EL (cell line): Measurements from ENCODE around the gene WASHC4.

ENCODE experiments used
- DNase-seq: peaks from one replicate; pipeline ENCODE4 v3.0.0-alpha.2; 2016

The WASHC4 gene

DNA sequence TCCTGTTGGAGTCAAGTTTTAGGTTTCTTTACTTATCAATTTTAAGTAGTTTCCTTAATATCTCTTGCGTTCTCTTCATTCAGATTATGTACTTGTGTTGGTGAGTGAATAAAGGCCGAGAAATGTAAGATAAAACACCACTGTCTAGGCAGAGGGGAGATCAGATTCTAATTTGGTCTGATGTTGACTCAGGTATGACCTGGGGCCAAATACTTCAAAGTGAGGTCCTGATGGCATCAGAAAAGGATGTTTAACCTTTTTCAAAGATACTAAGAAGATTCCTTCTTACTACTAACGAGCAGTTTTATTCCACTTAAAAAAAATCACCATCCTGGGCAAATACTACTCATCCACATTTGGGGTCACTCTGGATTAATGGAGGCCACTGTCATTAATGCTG is 101.6 kb downstream of the WASHC4 start:
- DNase-seq: no peak

DNA sequence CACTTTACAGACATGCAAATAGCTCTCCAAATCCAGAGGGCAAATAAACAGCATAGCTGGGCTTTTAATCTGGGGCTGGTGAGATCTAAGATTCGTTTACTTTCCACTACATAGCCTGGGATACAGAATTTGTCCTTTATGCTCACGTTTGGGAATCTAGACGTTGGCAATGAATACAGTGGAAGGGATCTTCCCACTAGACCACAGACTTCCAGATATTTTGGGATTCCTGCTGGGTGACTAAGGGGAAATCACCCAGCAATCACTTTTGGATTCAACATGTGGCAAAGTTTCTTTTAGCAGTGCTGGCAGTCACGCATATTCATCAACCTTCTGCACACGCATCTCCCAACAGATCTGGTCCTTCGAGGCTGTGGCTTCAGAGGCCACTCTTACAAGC is 104.9 kb downstream of the WASHC4 start:
- DNase-seq: peak; percentile 93

DNA sequence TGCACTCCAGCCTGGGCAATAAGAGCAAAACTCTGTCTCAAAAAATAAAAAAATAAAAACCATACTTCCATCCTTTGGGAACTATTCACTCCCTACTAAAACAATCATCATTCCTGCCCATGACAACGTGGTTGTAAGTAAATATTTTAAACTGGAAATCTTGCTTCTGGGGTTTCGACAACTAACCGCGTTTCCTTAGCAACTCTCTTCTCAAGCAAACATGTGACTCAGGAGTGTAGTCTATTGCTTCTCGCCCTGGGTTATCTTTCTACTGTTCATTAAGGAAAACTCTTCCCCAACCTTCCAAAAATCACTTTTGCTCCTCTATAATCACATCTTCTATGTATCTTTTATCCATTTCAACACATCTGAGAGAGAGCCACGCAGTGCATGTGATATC is 106.6 kb downstream of the WASHC4 start:
- peak; percentile 33 for DNase-seq

DNA sequence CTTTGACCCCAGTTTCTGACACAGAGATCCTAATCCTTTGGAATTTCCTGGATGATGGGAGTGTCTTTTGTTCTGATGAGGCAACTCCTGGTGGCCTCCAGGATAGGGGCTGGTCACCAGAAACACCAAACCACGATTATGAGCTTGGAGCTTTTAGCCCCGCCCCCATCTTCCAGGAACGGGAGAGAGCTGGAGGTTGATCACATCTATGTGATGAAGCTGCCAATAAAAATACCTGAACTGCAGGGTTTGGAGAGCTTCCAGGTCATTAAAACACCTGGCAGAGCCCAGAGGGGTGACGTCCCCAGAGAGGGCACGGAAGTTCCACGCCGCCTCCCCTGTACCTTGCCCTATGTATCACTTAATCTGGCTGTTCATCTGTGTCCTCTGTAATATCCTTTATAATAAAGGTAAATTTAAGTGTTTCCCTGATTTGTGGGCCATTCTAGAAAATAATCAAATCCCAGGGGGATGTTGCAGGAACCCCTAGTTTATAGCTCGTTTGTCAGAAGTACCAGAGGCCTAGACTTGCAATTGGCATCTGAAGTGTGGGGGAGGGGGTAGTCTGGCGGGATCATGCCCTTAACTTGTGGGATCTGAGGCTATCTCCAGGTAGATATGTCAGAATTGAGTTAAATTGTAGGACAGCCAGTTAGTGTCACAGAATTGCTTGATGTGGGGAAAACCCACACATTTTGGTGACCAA is 107.3 kb downstream of the WASHC4 start:
- peak; percentile 72 for DNase-seq

DNA sequence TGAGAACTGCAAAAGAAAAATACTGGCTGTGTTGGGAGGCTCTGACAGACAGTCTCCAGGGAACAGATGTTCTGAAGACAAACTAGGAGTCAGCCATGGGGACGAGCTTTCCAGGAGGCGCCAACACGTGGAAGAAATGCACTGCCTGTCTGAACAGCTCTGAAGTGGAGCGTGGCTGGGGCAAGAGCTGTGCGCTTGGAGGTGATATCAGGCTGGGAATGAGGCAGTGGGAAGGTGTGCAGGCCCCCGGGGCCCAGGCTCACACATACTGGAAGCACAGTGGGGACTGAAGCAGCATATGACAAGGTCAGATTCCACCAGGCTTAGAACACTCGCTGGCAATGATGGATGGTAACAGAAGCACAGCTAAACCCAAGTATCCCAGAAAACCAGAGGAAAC is 110.9 kb downstream of the WASHC4 start:
- DNase-seq: no peak
